CD4-positive, alpha-beta memory T cell (primary cell): ENCODE results near the gene RASSF1. TPM values are rescaled to one million over a fixed set of nuclear protein-coding genes. Genes with fewer than 3 reads are reported as not detected.

Experiments used
- CTCF ChIA-PET: fragments of 350-600 bp; sonication (Branson Sonifier 250); formaldehyde crosslinking; loops from one replicate; lab custom pipeline; 2021; ENCODE audit warnings: inconsistent platforms; ENCODE audit not compliant: partially characterized antibody; lab: Charles Lee
- POLR2A ChIA-PET: fragments of 350-600 bp; sonication (Branson Sonifier 250); formaldehyde crosslinking; loops from one replicate; lab custom pipeline; 2021; ENCODE audit not compliant: partially characterized antibody; lab: Charles Lee
- DNase-seq, 5 donors: peaks; one replicate each; pipeline versions ENCODE4 v3.0.0 to v3.0.0-alpha.2; 2020 to 2022; ENCODE audit warnings: mixed read lengths in 1 of 5
- H3K27ac ChIP-seq: one replicate; pipeline ENCODE4 v1.7.0; 2013; ENCODE audit warnings: low read depth, low read length
- H3K27me3 ChIP-seq: 2 replicates; pipeline ENCODE4 v1.7.0; 2013; ENCODE audit warnings: mild to moderate bottlenecking, low read length, moderate library complexity; ENCODE audit not compliant: insufficient read depth
- H3K36me3 ChIP-seq: 2 replicates; pipeline ENCODE4 v1.7.0; 2013; ENCODE audit warnings: mild to moderate bottlenecking, low read length, moderate library complexity; ENCODE audit not compliant: insufficient read depth
- H3K4me1 ChIP-seq: 2 replicates; pipeline ENCODE4 v1.7.0; 2013; ENCODE audit warnings: mild to moderate bottlenecking, low read length, moderate library complexity; ENCODE audit not compliant: insufficient read depth
- H3K4me3 ChIP-seq, 2 donors: one replicate each; pipeline ENCODE4 v1.7.0; 2013; ENCODE audit warnings: low read length in 2 of 2, mild to moderate bottlenecking in 1 of 2
- H3K9me3 ChIP-seq, 2 donors: one replicate each; pipeline ENCODE4 v1.7.0; 2013; ENCODE audit warnings: low read length in 2 of 2, control low read depth in 1 of 2; ENCODE audit not compliant: control insufficient read depth in 1 of 2
- H3K27ac Mint-ChIP-seq, 7 donors: one replicate each; pipeline ENCODE4 v1.8.0; 2020 to 2021; ENCODE audit warnings: mixed read lengths in 7 of 7, mild to moderate bottlenecking in 6 of 7, inconsistent platforms in 3 of 7, moderate library complexity in 3 of 7
- H3K27me3 Mint-ChIP-seq, 2 donors: one replicate each; pipeline ENCODE4 v1.8.0; 2020 to 2021; ENCODE audit warnings: mixed read lengths in 2 of 2
- H3K36me3 Mint-ChIP-seq, 2 donors: one replicate each; pipeline ENCODE4 v1.8.0; 2020 to 2021; ENCODE audit warnings: mixed read lengths in 2 of 2, inconsistent platforms in 1 of 2, mild to moderate bottlenecking in 1 of 2
- H3K4me1 Mint-ChIP-seq, 4 donors: one replicate each; pipeline ENCODE4 v1.8.0; 2020 to 2021; ENCODE audit warnings: mixed read lengths in 4 of 4, mild to moderate bottlenecking in 1 of 4
- H3K4me3 Mint-ChIP-seq, 8 donors: one replicate each; pipeline ENCODE4 v1.8.0; 2020 to 2021; ENCODE audit warnings: mixed read lengths in 8 of 8, mild to moderate bottlenecking in 7 of 8, moderate library complexity in 6 of 8, inconsistent platforms in 3 of 8
- H3K9me3 Mint-ChIP-seq, 8 donors: one replicate each; pipeline ENCODE4 v1.8.0; 2020 to 2021; ENCODE audit warnings: mixed read lengths in 8 of 8, mild to moderate bottlenecking in 5 of 8, inconsistent platforms in 3 of 8, moderate library complexity in 1 of 8
- intact Hi-C: fragments of 100-400 bp; cut with micrococcal nuclease; formaldehyde crosslinking; loops from one replicate; pipeline ENCODE4 v1.15.1; 2023
- polyA plus RNA-seq, 2 donors: library from polyadenylated mRNA; unstranded; fragments of 300-500 nt; fragmentation: Illumina TruSeq; gene quantifications; one replicate each; pipeline ENCODE4 v1.2.3, GENCODE V29; 2021
- total RNA-seq, 2 experiments: library from RNA; stranded (reverse); gene quantifications; one replicate each; pipeline ENCODE4 v1.2.3, GENCODE V29; 2021

RASSF1 gene
- total and polyA plus RNA-seq, 4 experiments from 2014 or later = 37.5 to 86.9 (median 72.1) TPM

GRCh38 chr3:50352781-50353180, 12.1 kb upstream of the RASSF1 start:
- Histone ChIP-seq H3K4me1 (peaks cover 62% of the 10 kb centered on the region), H3K36me3 (peaks cover 45% of the 10 kb centered on the region), H3K4me3 (no peak overlapping the region), H3K27me3 (no peaks in the 10 kb centered on the region), H3K9me3 (no peaks in the 10 kb centered on the region), H3K27ac (no peak overlapping the region)
- ChIA-PET POLR2A (interaction anchor here (0.9 to 23.7 kb wide), 2 partner anchors 12 to 17 kb away, joined by 3 to 595 read pairs; partner anchors contain the start of genes RASSF1, TUSC2 and ZMYND10), CTCF (interaction anchor here (0.7 to 1.4 kb wide), 4 partner anchors 16 to 1148 kb away, joined by 3 to 6 read pairs (median 3); partner anchors contain the start of genes HYAL3, IFRD2 and NAA80)
- peak overlapping the region in 3 of 8 donors; percentile 18 to 43 (median 27) for H3K4me3 Mint-ChIP-seq
- intact Hi-C loops = loop anchor here (5.0 kb wide), 1 partner anchor 260 kb away; the partner anchor contains the start of gene CISH
- H3K4me1 Mint-ChIP-seq = peaks cover 33 to 82% (median 58%) of the 10 kb centered on the region in 4 donors
- H3K27ac Mint-ChIP-seq = peak overlapping the region in 3 of 7 donors; percentile 23 to 38 (median 25)
- no peaks in the 10 kb centered on the region for H3K27me3 Mint-ChIP-seq
- peaks cover 6 to 67% of the 10 kb centered on the region in 2 donors for H3K36me3 Mint-ChIP-seq
- H3K9me3 Mint-ChIP-seq = no peaks in the 10 kb centered on the region
- no peak for DNase-seq

GRCh38 chr3:50351323-50351697, 10.7 kb upstream of the RASSF1 start:
- intact Hi-C loops = loop anchor here (1.0 to 5.0 kb wide), 3 partner anchors 8 to 261 kb away; partner anchors contain the start of genes CISH and TMEM115
- Histone ChIP-seq H3K4me3 (peak overlapping the region; percentile 66 to 98), H3K27me3 (no peaks in the 10 kb centered on the region), H3K9me3 (no peaks in the 10 kb centered on the region), H3K4me1 (peaks cover 60% of the 10 kb centered on the region), H3K36me3 (peaks cover 38% of the 10 kb centered on the region), H3K27ac (peak overlapping the region; percentile 94)
- no peaks in the 10 kb centered on the region for H3K9me3 Mint-ChIP-seq
- CTCF ChIA-PET = interaction anchor here (1.0 to 2.8 kb wide), 4 partner anchors 10 to 1038 kb away, joined by 3 to 31 read pairs (median 4); no protein-coding TSS in a partner anchor
- peak overlapping the region; percentile 91 to 99 (median 96) for H3K4me3 Mint-ChIP-seq
- peaks cover 26 to 79% (median 53%) of the 10 kb centered on the region in 4 donors for H3K4me1 Mint-ChIP-seq
- DNase-seq = no peak
- peak overlapping the region; percentile 96 to 99 (median 99) for H3K27ac Mint-ChIP-seq
- POLR2A ChIA-PET = interaction anchor here (1.2 to 23.7 kb wide), 11 partner anchors 10 to 262 kb away, joined by 3 to 595 read pairs (median 8); partner anchors contain the start of genes C3orf18, HEMK1, HYAL3 and IFRD2
- peaks cover 6 to 64% of the 10 kb centered on the region in 2 donors for H3K36me3 Mint-ChIP-seq
- H3K27me3 Mint-ChIP-seq = no peaks in the 10 kb centered on the region

GRCh38 chr3:50350527-50351322, 10.1 kb upstream of the RASSF1 start, which contains the start of the genes CYB561D2 and NPRL2:
Gene CYB561D2 (plus strand): TSS chr3:50350862. CDS start chr3:50351434, 572 bp downstream.
Gene NPRL2 (minus strand): TSS chr3:50350775. CDS start chr3:50350652, 123 bp downstream.
- Histone ChIP-seq H3K4me1 (peaks cover 58% of the 10 kb centered on the region), H3K27ac (peak within 1 kb of the TSS; percentile 94), H3K36me3 (peaks cover 35% of the 10 kb centered on the region), H3K4me3 (peak within 1 kb of the TSS; percentile 66 to 98), H3K9me3 (no peaks in the 10 kb centered on the region), H3K27me3 (no peaks in the 10 kb centered on the region)
- CTCF ChIA-PET = interaction anchor here (0.7 to 4.5 kb wide), 11 partner anchors 10 to 1039 kb away, joined by 3 to 84 read pairs (median 4); partner anchors contain the start of genes RASSF1 and TUSC2
- peaks cover 28 to 78% (median 53%) of the 10 kb centered on the region in 4 donors for H3K4me1 Mint-ChIP-seq
- H3K36me3 Mint-ChIP-seq = peaks cover 6 to 62% of the 10 kb centered on the region in 2 donors
- peak; percentile 99 to 100 (median 99) for DNase-seq
- H3K27ac Mint-ChIP-seq = peak within 1 kb of the TSS; percentile 96 to 99 (median 99)
- no peaks in the 10 kb centered on the region for H3K27me3 Mint-ChIP-seq
- no peaks in the 10 kb centered on the region for H3K9me3 Mint-ChIP-seq
- peak within 1 kb of the TSS; percentile 91 to 99 (median 96) for H3K4me3 Mint-ChIP-seq
- intact Hi-C loops = loop anchor here (1.0 to 5.0 kb wide), 6 partner anchors 9 to 262 kb away; partner anchors contain the start of genes CISH, HYAL3, IFRD2 and NAA80
- POLR2A ChIA-PET = interaction anchor here (0.7 to 23.7 kb wide), 20 partner anchors 11 to 1257 kb away, joined by 3 to 595 read pairs (median 4); partner anchors contain the start of genes C3orf18, DCAF1, HEMK1 and HYAL3

- Mint-ChIP-seq H3K4me1 (peaks cover 28 to 78% (median 52%) of the 10 kb centered on the region in 4 donors), H3K4me3 (peak overlapping the region; percentile 91 to 99 (median 96)), H3K27me3 (no peaks in the 10 kb centered on the region), H3K27ac (peak overlapping the region; percentile 96 to 99 (median 99)), H3K36me3 (peaks cover 6 to 57% of the 10 kb centered on the region in 2 donors), H3K9me3 (no peaks in the 10 kb centered on the region)
- Histone ChIP-seq H3K27ac (peak overlapping the region; percentile 94), H3K36me3 (peaks cover 29% of the 10 kb centered on the region), H3K4me3 (peak overlapping the region; percentile 66 to 98), H3K4me1 (peaks cover 60% of the 10 kb centered on the region), H3K9me3 (no peaks in the 10 kb centered on the region), H3K27me3 (no peaks in the 10 kb centered on the region)
- intact Hi-C loops = loop anchor here (1.0 to 5.0 kb wide), 5 partner anchors 13 to 262 kb away; partner anchors contain the start of genes CISH, HYAL3, IFRD2 and NAA80
- DNase-seq = no peak
- ChIA-PET CTCF (interaction anchor here (0.8 to 4.5 kb wide), 10 partner anchors 12 to 1039 kb away, joined by 3 to 84 read pairs (median 4); partner anchors contain the start of genes RASSF1 and TUSC2), POLR2A (interaction anchor here (0.7 to 23.7 kb wide), 20 partner anchors 11 to 1257 kb away, joined by 3 to 595 read pairs (median 4); partner anchors contain the start of genes C3orf18, DCAF1, HEMK1 and HYAL3)
These were observed 9.5 kb upstream of the RASSF1 start for GRCh38 chr3:50350213-50350526.

- peaks cover 15% of the 10 kb centered on the region for H3K36me3 ChIP-seq
- Mint-ChIP-seq H3K4me1 (peaks cover 23 to 87% (median 54%) of the 10 kb centered on the region in 4 donors), H3K9me3 (no peaks in the 10 kb centered on the region), H3K27me3 (no peaks in the 10 kb centered on the region), H3K27ac (peak overlapping the region; percentile 64 to 96 (median 82)), H3K36me3 (peaks cover 0 to 36% of the 10 kb centered on the region in 2 donors), H3K4me3 (peak overlapping the region in 4 of 8 donors; percentile 32 to 77 (median 40))
- H3K27ac ChIP-seq = peak overlapping the region; percentile 39
- H3K4me3 ChIP-seq = no peak overlapping the region
- ChIA-PET CTCF (interaction anchor here (0.6 to 4.5 kb wide), 17 partner anchors 9 to 1897 kb away, joined by 3 to 84 read pairs (median 3); partner anchors contain the start of genes CISH, HEMK1, HYAL3 and NAA80), POLR2A (interaction anchor here (0.6 to 23.7 kb wide), 10 partner anchors 12 to 271 kb away, joined by 3 to 595 read pairs (median 4); partner anchors contain the start of genes C3orf18, HEMK1, RASSF1 and TMEM115)
- H3K9me3 ChIP-seq = no peaks in the 10 kb centered on the region
- no peaks in the 10 kb centered on the region for H3K27me3 ChIP-seq
- DNase-seq = peak; percentile 78 to 81 (median 79)
- peaks cover 65% of the 10 kb centered on the region for H3K4me1 ChIP-seq
- intact Hi-C loops = loop anchor here (1.0 kb wide), 2 partner anchors 89 to 195 kb away; no protein-coding TSS in a partner anchor
These were observed 6.7 kb upstream of the RASSF1 start for GRCh38 chr3:50347187-50347813.
